Measurements from ENCODE around the gene MYO18A. TPM values are rescaled to one million over a fixed set of nuclear protein-coding genes. Genes with fewer than 3 reads are reported as not detected.
A peak's percentile ranks its signal among the peaks of the same experiment; 100 is the strongest.

Gene MYO18A
- total RNA-seq, 1 experiment from 2014 or later = 37.2 TPM

- H3K9ac ChIP-seq (ENCODE audit: low read length) = no peak overlapping the region
- 0 out of 4 replicates have a peak, but pooled peaks cover 2 to 10% of the 10 kb centered on the region in 2 experiments for H3K36me3 ChIP-seq (ENCODE audit: control insufficient read depth in 1 of 2, insufficient read depth in 2 of 2, low read length in 2 of 2)
- intact Hi-C loops (cut with micrococcal nuclease) = loop anchor here (5.0 to 10.0 kb wide), 2 partner anchors 349 to 386 kb away; partner anchors contain the start of genes NEK8 and TLCD1
- H3K9me3 ChIP-seq (ENCODE audit: control insufficient read depth in 1 of 2, insufficient read depth in 1 of 2, low read depth in 1 of 2, low read length in 2 of 2) = no peaks in the 10 kb centered on the region
- ChIA-PET RAD21 (ENCODE audit: low non-redundant PET in 1 of 2, low total read pairs in 2 of 2, uncharacterized antibody in 2 of 2, unreplicated experiment in 2 of 2) (interaction anchor here in 1 of 2 experiments (1.6 kb wide), 1 partner anchor 148 kb away, joined by 9 read pairs; no protein-coding TSS in a partner anchor), CTCF (interaction anchor here (0.7 to 7.9 kb wide), 2 partner anchors 149 to 162 kb away, joined by 3 to 225 read pairs; partner anchors contain the start of gene PHF12), POLR2A (no interaction called here)
- no TSS peak for BruUV-seq (replicated peaks)
- peaks cover 3 to 16% of the 10 kb centered on the region in 2 experiments for H3K4me1 ChIP-seq (ENCODE audit: control insufficient read depth in 1 of 2, insufficient read depth in 2 of 2, low read length in 2 of 2)
- H3K27me3 ChIP-seq (ENCODE audit: insufficient read depth, low read length) = no peaks in the 10 kb centered on the region
- H3K79me2 ChIP-seq (ENCODE audit: insufficient read depth, low read length) = no peaks in the 10 kb centered on the region
- TF ChIP-seq CBX3 (IDR thresholded peaks at IDR 0.05; ENCODE audit: low read depth) (no peak), ELF1 (IDR thresholded peaks at IDR 0.05; ENCODE audit: borderline replicate concordance, low read depth) (no peak), CTCF (IDR thresholded peaks at IDR 0.05 in 2 of 3, conservative IDR thresholded peaks at IDR 0.05 in 1 of 3; ENCODE audit: borderline replicate concordance in 1 of 3, insufficient read depth in 1 of 3, low read depth in 2 of 3, low read length in 2 of 3) (0 out of 6 replicates have a peak, but pooled peaks of 1 of the 3 experiments have one; percentile 8), POLR2AphosphoS5 (IDR thresholded peaks at IDR 0.05; ENCODE audit: low read depth, low read length) (no peak), MAX (IDR thresholded peaks at IDR 0.05) (no peak), SRF (IDR thresholded peaks at IDR 0.05; ENCODE audit: low read depth) (no peak)
- no peaks in the 10 kb centered on the region; the same call in 1 of the 2 replicates for H4K20me1 ChIP-seq (ENCODE audit: insufficient read depth)
- H3K27ac ChIP-seq (ENCODE audit: low read depth, low read length) = no peak overlapping the region
- no peak for DNase-seq (ENCODE audit: low read depth, low spot score)
- no peak overlapping the region for H3K4me3 ChIP-seq (replicated peaks in 1 of 2; ENCODE audit: low read depth in 1 of 2, low read length in 2 of 2)
- H3K4me2 ChIP-seq (ENCODE audit: low read length) = no peak overlapping the region
- H3K9me2 ChIP-seq (ENCODE audit: insufficient read depth) = no peaks in the 10 kb centered on the region
- no peak overlapping the region for H2AFZ ChIP-seq (ENCODE audit: low read depth, low read length, poor library complexity, severe bottlenecking)
- no peak for ATAC-seq
Observed at GRCh38 chr17:29113334-29113733, 66.9 kb downstream of the MYO18A start.

All from HCT116 (cell line).